ENCODE measurements around the gene OTOF. TPM values are rescaled to one million over a fixed set of nuclear protein-coding genes. Genes with fewer than 3 reads are reported as not detected.

OTOF gene
- total RNA-seq, 1 experiment from 2014 or later, result 0.26 TPM

- TF ChIP-seq, protein P1, sequence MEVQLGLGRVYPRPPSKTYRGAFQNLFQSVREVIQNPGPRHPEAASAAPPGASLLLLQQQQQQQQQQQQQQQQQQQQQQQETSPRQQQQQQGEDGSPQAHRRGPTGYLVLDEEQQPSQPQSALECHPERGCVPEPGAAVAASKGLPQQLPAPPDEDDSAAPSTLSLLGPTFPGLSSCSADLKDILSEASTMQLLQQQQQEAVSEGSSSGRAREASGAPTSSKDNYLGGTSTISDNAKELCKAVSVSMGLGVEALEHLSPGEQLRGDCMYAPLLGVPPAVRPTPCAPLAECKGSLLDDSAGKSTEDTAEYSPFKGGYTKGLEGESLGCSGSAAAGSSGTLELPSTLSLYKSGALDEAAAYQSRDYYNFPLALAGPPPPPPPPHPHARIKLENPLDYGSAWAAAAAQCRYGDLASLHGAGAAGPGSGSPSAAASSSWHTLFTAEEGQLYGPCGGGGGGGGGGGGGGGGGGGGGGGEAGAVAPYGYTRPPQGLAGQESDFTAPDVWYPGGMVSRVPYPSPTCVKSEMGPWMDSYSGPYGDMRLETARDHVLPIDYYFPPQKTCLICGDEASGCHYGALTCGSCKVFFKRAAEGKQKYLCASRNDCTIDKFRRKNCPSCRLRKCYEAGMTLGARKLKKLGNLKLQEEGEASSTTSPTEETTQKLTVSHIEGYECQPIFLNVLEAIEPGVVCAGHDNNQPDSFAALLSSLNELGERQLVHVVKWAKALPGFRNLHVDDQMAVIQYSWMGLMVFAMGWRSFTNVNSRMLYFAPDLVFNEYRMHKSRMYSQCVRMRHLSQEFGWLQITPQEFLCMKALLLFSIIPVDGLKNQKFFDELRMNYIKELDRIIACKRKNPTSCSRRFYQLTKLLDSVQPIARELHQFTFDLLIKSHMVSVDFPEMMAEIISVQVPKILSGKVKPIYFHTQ (CRISPR knock-in tag; IDR thresholded peaks at IDR 0.05), result no peak
- TF ChIP-seq ZNF232 (CRISPR knock-in tag; IDR thresholded peaks at IDR 0.05), result no peak
Measured at GRCh38 chr2:26458365-26459042, 19.4 kb downstream of the OTOF start (continued).

- DNase-seq (ENCODE audit: low spot score), result no peak
- ChIA-PET POLR2A (no interaction called here), CTCF (interaction anchor here (0.9 to 1.5 kb wide), 5 partner anchors 10 to 120 kb away, joined by 3 to 7 read pairs (median 4); no protein-coding TSS in a partner anchor)
- no peaks in the 10 kb centered on the region for H3K36me3 Mint-ChIP-seq
- no peak overlapping the region for H3K27ac Mint-ChIP-seq
- no peaks in the 10 kb centered on the region; the same call in 1 of the 2 replicates for H3K27me3 Mint-ChIP-seq (ENCODE audit: low read depth)
- H3K4me1 Mint-ChIP-seq, result peaks cover 5% of the 10 kb centered on the region
- H3K4me3 Mint-ChIP-seq, result no peak overlapping the region
- no peak for TF ChIP-seq PREB (CRISPR knock-in tag; IDR thresholded peaks at IDR 0.05; ENCODE audit: borderline replicate concordance)
- TF ChIP-seq FOXK1 (CRISPR knock-in tag; IDR thresholded peaks at IDR 0.05), result no peak
- TF ChIP-seq ZNF121 (CRISPR knock-in tag; IDR thresholded peaks at IDR 0.05), result no peak
- no peak for TF ChIP-seq ZNF416 (CRISPR knock-in tag; IDR thresholded peaks at IDR 0.05)
- TF ChIP-seq, protein P2, sequence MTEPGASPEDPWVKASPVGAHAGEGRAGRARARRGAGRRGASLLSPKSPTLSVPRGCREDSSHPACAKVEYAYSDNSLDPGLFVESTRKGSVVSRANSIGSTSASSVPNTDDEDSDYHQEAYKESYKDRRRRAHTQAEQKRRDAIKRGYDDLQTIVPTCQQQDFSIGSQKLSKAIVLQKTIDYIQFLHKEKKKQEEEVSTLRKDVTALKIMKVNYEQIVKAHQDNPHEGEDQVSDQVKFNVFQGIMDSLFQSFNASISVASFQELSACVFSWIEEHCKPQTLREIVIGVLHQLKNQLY (CRISPR knock-in tag; IDR thresholded peaks at IDR 0.05), result no peak
- TF ChIP-seq, protein P3, sequence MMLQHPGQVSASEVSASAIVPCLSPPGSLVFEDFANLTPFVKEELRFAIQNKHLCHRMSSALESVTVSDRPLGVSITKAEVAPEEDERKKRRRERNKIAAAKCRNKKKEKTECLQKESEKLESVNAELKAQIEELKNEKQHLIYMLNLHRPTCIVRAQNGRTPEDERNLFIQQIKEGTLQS (CRISPR knock-in tag; conservative IDR thresholded peaks at IDR 0.05), result no peak
- no peak for TF ChIP-seq EMX1 (CRISPR knock-in tag; IDR thresholded peaks at IDR 0.05)
- no peak for TF ChIP-seq FOXJ3 (CRISPR knock-in tag; IDR thresholded peaks at IDR 0.05; ENCODE audit: borderline replicate concordance)
- no peak for TF ChIP-seq ZNF423 (CRISPR knock-in tag; IDR thresholded peaks at IDR 0.05)
- TF ChIP-seq MXD4 (CRISPR knock-in tag; IDR thresholded peaks at IDR 0.05; ENCODE audit: borderline replicate concordance), result no peak
- TF ChIP-seq, protein P4, sequence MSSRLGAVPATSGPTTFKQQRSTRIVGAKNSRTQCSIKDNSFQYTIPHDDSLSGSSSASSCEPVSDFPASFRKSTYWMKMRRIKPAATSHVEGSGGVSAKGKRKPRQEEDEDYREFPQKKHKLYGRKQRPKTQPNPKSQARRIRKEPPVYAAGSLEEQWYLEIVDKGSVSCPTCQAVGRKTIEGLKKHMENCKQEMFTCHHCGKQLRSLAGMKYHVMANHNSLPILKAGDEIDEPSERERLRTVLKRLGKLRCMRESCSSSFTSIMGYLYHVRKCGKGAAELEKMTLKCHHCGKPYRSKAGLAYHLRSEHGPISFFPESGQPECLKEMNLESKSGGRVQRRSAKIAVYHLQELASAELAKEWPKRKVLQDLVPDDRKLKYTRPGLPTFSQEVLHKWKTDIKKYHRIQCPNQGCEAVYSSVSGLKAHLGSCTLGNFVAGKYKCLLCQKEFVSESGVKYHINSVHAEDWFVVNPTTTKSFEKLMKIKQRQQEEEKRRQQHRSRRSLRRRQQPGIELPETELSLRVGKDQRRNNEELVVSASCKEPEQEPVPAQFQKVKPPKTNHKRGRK (CRISPR knock-in tag; IDR thresholded peaks at IDR 0.05; ENCODE audit: borderline replicate concordance), result no peak
- TF ChIP-seq ATF1 (CRISPR knock-in tag; IDR thresholded peaks at IDR 0.05), result no peak
- ATAC-seq, result no peak
- H3K9me3 Mint-ChIP-seq, result no peaks in the 10 kb centered on the region
Measured at GRCh38 chr2:26457695-26458364, 20.1 kb downstream of the OTOF start.

GRCh38 chr2:26457251-26457666 is 20.7 kb downstream of the OTOF start:
- Mint-ChIP-seq H3K36me3 (no peaks in the 10 kb centered on the region), H3K27ac (no peak overlapping the region), H3K4me3 (no peak overlapping the region), H3K9me3 (no peaks in the 10 kb centered on the region), H3K27me3 (ENCODE audit: low read depth) (no peaks in the 10 kb centered on the region), H3K4me1 (no peaks in the 10 kb centered on the region)
- ChIA-PET CTCF (interaction anchor here (0.7 to 1.5 kb wide), 3 partner anchors 46 to 120 kb away, joined by 3 read pairs; no protein-coding TSS in a partner anchor), POLR2A (no interaction called here)
- DNase-seq (ENCODE audit: low spot score) (no peak), ATAC-seq (no peak)
- TF ChIP-seq ESRRA (CRISPR knock-in tag; IDR thresholded peaks at IDR 0.05; ENCODE audit: borderline replicate concordance) (no peak), HMGA2 (CRISPR knock-in tag; IDR thresholded peaks at IDR 0.05) (no peak), CBFB (CRISPR knock-in tag; IDR thresholded peaks at IDR 0.05; ENCODE audit: low read depth) (no peak), ZNF416 (CRISPR knock-in tag; IDR thresholded peaks at IDR 0.05) (no peak), RELA (CRISPR knock-in tag; IDR thresholded peaks at IDR 0.05; ENCODE audit: borderline replicate concordance) (no peak), KAT7 (CRISPR knock-in tag; IDR thresholded peaks at IDR 0.05; ENCODE audit: borderline replicate concordance) (no peak), SOX15 (CRISPR knock-in tag; IDR thresholded peaks at IDR 0.05) (no peak)
- TF ChIP-seq, protein P5, sequence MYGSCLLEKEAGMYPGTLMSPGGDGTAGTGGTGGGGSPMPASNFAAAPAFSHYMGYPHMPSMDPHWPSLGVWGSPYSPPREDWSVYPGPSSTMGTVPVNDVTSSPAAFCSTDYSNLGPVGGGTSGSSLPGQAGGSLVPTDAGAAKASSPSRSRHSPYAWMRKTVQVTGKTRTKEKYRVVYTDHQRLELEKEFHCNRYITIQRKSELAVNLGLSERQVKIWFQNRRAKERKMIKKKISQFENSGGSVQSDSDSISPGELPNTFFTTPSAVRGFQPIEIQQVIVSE (CRISPR knock-in tag; IDR thresholded peaks at IDR 0.05; ENCODE audit: borderline replicate concordance), result no peak
- TF ChIP-seq, protein P6, sequence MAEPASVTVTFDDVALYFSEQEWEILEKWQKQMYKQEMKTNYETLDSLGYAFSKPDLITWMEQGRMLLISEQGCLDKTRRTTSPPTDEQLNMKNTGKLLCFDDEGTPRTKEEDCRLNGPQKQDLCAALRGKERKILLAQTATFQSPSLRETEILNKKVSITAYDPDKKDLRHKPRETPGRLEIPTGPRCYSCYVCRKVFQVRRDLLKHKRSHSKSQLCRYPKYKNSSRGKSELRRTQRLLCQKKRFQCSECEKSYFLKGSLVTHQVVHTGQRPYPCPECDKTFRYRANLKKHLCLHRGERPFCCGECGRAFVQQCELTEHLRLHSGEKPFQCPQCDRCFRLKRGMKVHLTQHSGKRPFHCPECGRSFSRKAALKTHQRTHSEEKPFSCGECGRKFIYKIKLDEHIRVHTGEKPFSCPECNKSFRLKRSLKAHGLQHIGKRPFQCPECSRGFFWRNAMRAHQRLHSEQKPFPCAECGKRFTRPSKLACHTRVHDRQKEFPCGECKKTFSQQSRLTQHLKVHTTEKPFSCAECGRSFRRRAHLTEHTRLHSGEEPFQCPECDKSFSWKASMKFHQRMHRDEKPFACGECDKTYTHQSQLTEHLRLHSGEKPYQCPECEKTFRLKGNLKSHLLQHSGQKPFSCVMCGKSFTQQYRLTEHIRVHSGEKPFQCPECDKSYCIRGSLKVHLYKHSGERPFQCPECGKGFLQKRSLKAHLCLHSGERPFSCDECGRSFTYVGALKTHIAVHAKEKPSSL (CRISPR knock-in tag; conservative IDR thresholded peaks at IDR 0.05), result no peak
- TF ChIP-seq, protein P3 (CRISPR knock-in tag; conservative IDR thresholded peaks at IDR 0.05), result no peak
